ENCODE measurements around the gene NPLOC4. TPM values are rescaled to one million over a fixed set of nuclear protein-coding genes. Genes with fewer than 3 reads are reported as not detected.

NPLOC4 gene
- total RNA-seq, 4 donors from 2014 or later: 58.9 to 87.7 (median 70.8) TPM

- TF ChIP-seq, protein P1, sequence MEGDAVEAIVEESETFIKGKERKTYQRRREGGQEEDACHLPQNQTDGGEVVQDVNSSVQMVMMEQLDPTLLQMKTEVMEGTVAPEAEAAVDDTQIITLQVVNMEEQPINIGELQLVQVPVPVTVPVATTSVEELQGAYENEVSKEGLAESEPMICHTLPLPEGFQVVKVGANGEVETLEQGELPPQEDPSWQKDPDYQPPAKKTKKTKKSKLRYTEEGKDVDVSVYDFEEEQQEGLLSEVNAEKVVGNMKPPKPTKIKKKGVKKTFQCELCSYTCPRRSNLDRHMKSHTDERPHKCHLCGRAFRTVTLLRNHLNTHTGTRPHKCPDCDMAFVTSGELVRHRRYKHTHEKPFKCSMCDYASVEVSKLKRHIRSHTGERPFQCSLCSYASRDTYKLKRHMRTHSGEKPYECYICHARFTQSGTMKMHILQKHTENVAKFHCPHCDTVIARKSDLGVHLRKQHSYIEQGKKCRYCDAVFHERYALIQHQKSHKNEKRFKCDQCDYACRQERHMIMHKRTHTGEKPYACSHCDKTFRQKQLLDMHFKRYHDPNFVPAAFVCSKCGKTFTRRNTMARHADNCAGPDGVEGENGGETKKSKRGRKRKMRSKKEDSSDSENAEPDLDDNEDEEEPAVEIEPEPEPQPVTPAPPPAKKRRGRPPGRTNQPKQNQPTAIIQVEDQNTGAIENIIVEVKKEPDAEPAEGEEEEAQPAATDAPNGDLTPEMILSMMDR (IDR thresholded peaks at IDR 0.05): no peak
- no peak for DNase-seq (ENCODE audit: low spot score)
- ATAC-seq (ENCODE audit: low FRiP score): no peak
Observed at GRCh38 chr17:81603846-81604610, 32.9 kb downstream of the NPLOC4 start.

DNA sequence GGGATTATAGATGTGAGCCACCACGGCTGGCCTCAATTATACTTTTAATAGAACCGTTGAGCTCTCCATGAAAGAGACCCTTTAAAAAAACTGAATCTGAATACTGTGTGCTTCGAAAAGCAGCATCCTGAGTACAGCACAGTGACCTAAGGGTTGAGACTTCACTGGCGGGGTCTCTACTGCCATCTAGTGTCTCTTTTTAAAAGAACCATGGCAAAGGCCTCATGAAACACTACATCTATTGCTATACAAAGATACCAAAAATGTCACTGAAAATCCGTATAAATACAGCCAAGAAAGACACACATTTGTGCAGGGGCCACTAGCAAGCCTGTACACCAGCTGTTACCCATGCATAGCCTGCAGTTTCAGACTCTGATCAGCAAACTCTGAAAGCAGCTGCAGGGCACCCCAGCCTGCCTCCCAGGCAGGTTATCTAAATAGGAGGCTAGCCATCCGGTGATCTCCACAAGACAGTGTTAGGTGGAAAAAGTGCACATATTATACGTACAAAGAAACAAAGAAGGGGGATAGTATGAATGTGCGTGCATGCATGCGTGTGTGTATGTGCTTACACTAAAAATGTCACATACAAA is 35.3 kb downstream of the NPLOC4 start:
- DNase-seq (ENCODE audit: low spot score) (no peak), ATAC-seq (ENCODE audit: low FRiP score) (no peak)
- TF ChIP-seq, protein P1 (IDR thresholded peaks at IDR 0.05): no peak

DNA sequence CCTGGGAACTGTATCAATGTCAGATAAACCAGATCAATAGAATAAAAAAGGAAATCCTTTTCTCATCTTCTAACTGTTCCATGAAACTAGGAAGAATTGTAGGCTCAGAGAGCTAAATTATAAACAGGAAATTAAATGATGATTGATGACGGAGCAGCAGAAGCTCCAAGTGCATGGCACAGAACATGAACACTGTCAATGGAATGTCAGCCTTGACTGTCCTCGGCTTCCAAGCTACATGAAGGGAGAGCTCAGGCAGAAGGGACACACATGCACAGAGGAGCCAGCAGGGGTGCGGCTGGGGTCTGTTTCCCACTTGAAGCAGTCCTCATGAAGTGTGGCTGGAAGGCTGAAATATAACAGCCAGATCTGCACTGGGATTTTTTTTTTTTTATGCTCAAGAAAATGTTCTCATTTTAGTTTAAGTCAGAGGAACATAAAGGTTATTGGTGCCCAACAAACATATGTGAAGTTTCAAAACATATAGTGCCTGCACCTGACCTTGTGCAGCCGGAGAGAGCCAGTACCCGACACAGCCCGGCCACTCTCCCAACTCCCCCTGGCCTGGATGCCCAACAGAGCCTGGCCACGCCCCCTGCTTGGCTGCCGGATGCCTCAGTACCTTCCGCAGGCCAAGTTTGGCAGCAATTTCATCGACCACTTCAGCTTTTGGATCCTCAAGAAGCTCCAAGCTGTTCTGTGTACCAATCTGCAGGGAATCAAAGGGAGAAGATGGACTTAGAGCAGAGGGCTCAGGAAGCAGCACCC is 37.0 kb downstream of the NPLOC4 start:
- TF ChIP-seq, protein P1 (IDR thresholded peaks at IDR 0.05): no peak
- no peak for ATAC-seq (ENCODE audit: low FRiP score)
- no peak for DNase-seq (ENCODE audit: low spot score)

DNA sequence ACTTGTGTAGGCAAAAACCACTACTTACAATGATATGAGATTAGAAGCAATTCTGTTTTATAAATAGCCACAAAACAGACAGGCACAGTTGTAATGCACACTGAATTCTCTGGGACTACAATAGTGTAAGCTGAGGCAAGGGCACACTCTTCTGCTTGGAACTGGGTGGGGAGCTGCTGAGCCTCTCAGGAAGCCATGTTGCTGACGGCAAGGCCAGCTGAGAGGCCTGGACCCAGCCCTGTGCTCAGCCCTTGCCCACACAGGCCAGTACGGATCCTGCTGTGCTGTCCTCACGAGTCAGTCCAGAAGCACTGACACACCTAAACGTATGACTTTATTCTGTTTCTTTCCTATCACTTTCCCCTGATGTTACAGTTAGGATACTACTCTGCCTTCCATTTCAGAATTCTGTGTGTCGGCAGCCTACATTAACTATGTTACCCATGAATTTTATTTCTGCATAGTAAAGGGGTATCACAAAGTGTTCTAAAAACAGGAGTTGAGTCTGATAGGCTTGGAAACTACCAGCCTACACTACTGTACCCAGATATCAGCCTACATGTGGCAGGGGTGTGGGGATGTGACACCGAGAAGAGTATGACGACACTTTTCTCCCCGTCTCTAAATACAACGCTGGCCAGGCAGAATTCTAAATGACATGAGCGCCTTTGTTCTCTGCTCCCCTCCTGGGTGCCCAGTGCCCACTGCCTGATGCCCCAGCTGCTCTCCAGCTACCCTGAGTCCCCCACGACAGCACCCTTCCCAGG is 43.6 kb downstream of the NPLOC4 start:
- TF ChIP-seq, protein P1 (IDR thresholded peaks at IDR 0.05): no peak
- DNase-seq (ENCODE audit: low spot score) (no peak), ATAC-seq (ENCODE audit: low FRiP score) (no peak)

DNA sequence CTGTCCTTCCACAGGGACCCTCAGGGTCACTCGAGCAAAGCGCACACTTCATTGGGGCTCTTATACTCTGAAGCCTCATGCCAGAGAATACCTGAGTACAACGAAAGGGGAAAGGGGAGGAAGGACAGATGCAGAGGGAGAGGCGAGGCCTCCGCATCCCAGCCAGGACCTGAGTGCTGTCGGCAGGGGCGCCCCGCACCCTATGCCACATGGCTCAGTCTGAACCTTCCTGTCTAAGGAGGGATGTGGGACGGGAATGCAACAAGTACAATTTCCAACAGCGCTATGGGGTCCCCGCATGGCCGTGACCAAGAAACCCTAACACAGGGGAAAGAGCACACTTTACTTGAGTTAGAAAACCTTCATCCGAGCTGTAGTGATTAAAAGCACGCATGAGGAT is 44.9 kb downstream of the NPLOC4 start:
- DNase-seq (ENCODE audit: low spot score): no peak
- TF ChIP-seq, protein P1 (IDR thresholded peaks at IDR 0.05): no peak

DNA sequence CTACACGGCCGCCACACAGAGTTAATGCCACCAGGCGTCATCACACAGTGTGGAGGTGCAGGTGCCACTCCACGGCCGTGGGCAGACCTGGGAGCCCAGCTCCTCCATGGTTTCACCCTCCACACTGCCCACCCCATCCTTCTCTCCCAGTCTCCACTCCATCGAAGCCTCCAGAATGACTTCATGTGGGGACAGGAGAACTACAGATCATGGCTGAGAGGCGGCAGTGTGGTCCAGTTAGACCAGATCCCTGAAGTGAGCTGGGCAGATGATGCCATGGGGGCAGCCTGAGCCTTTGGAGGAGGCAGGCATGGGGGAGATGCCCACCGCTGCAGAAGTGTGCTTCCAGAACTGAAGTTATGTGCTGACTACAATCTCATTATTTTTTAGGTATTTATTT is 46.8 kb downstream of the NPLOC4 start:
- TF ChIP-seq, protein P1 (IDR thresholded peaks at IDR 0.05): no peak
- ATAC-seq (ENCODE audit: low FRiP score) (no peak), DNase-seq (ENCODE audit: low spot score) (no peak)

More for the DNA sequence above, 44.9 kb downstream of the NPLOC4 start:
- ATAC-seq (ENCODE audit: low FRiP score): no peak

Data from omental fat pad (tissue), 4 donors.